Measurements from ENCODE around the gene CMTM7. TPM values are rescaled to one million over a fixed set of nuclear protein-coding genes. Genes with fewer than 3 reads are reported as not detected.

CMTM7 gene
- total RNA-seq, 1 experiment from 2014 or later: 62.6 TPM

GRCh38 chr3:32373276-32373675 lies 18.4 kb upstream of the CMTM7 start:
- Histone ChIP-seq H3K4me3 (replicated peaks in 1 of 2; ENCODE audit: low read depth in 1 of 2, low read length in 2 of 2) (no peak overlapping the region), H3K4me1 (ENCODE audit: control insufficient read depth in 1 of 2, insufficient read depth in 2 of 2, low read length in 2 of 2) (peaks cover 0 to 4% of the 10 kb centered on the region in 2 experiments; a peak in 1 of 4 replicates), H2AFZ (ENCODE audit: low read depth, low read length, poor library complexity, severe bottlenecking) (no peak overlapping the region), H3K9me2 (ENCODE audit: insufficient read depth) (no peaks in the 10 kb centered on the region), H4K20me1 (ENCODE audit: insufficient read depth) (no peaks in the 10 kb centered on the region), H3K79me2 (ENCODE audit: insufficient read depth, low read length) (no peaks in the 10 kb centered on the region), H3K36me3 (ENCODE audit: control insufficient read depth in 1 of 2, insufficient read depth in 2 of 2, low read length in 2 of 2) (no peaks in the 10 kb centered on the region), H3K9ac (ENCODE audit: low read length) (no peak overlapping the region), H3K27ac (ENCODE audit: low read depth, low read length) (no peak overlapping the region), H3K9me3 (ENCODE audit: control insufficient read depth in 1 of 2, insufficient read depth in 1 of 2, low read depth in 1 of 2, low read length in 2 of 2) (no peaks in the 10 kb centered on the region), H3K4me2 (ENCODE audit: low read length) (no peak overlapping the region), H3K27me3 (ENCODE audit: insufficient read depth, low read length) (no peaks in the 10 kb centered on the region)
- ChIA-PET POLR2A (no interaction called here), CTCF (interaction anchor here (4.1 kb wide), 1 partner anchor 95 kb away, joined by 39 read pairs; no protein-coding TSS in a partner anchor), RAD21 (ENCODE audit: low non-redundant PET in 1 of 2, low total read pairs in 2 of 2, uncharacterized antibody in 2 of 2, unreplicated experiment in 2 of 2) (no interaction called here)
- DNase-seq (ENCODE audit: low read depth, low spot score) (no peak), ATAC-seq (no peak)
- intact Hi-C loops (cut with micrococcal nuclease): no loop called here
- TF ChIP-seq RAD21 (IDR thresholded peaks at IDR 0.05; ENCODE audit: low read depth) (no peak), CTCF (IDR thresholded peaks at IDR 0.05 in 2 of 3, conservative IDR thresholded peaks at IDR 0.05 in 1 of 3; ENCODE audit: borderline replicate concordance in 1 of 3, insufficient read depth in 1 of 3, low read depth in 2 of 3, low read length in 2 of 3) (no peak), ZBTB33 (IDR thresholded peaks at IDR 0.05; ENCODE audit: extremely low read depth, insufficient replicate concordance, low read length) (no peak), SRF (IDR thresholded peaks at IDR 0.05; ENCODE audit: low read depth) (no peak), ZFX (IDR thresholded peaks at IDR 0.05) (no peak), ZNF274 (IDR thresholded peaks at IDR 0.05; ENCODE audit: low read depth, low read length) (no peak), ELF1 (IDR thresholded peaks at IDR 0.05; ENCODE audit: borderline replicate concordance, low read depth) (no peak), CEBPB (IDR thresholded peaks at IDR 0.05; ENCODE audit: low read depth) (no peak), POLR2A (IDR thresholded peaks at IDR 0.05; ENCODE audit: borderline replicate concordance, extremely low read depth, insufficient read depth, insufficient read length) (no peak), YY1 (IDR thresholded peaks at IDR 0.05; ENCODE audit: extremely low read depth, insufficient replicate concordance, low read depth, low read length) (no peak), ATF3 (IDR thresholded peaks at IDR 0.05) (no peak), EZH2phosphoT487 (IDR thresholded peaks at IDR 0.05; ENCODE audit: borderline replicate concordance) (no peak), SP1 (IDR thresholded peaks at IDR 0.05; ENCODE audit: low read depth) (no peak), SIN3A (IDR thresholded peaks at IDR 0.05; ENCODE audit: low read depth) (no peak), JUND (IDR thresholded peaks at IDR 0.05) (no peak), POLR2AphosphoS5 (IDR thresholded peaks at IDR 0.05; ENCODE audit: low read depth, low read length) (no peak)
- BruUV-seq (replicated peaks): no TSS peak

Measured in HCT116 (cell line).